GM23248 (cell line): ENCODE results near the gene CRLF3.
"Not testable (repeated sequence)": the region's sequence is repeated elsewhere in the genome, so short reads cannot be mapped to it uniquely, and the experiment has no call there.

Experiments
- EZH2 ChIP-seq: fragments of 200-600 bp; sonication (generic); IDR thresholded peaks from 2 replicates; pipeline ENCODE4 v1.6.1; 2018; ENCODE audit warnings: antibody characterized with exemption, mild to moderate bottlenecking; ENCODE audit not compliant: insufficient read depth, poor library complexity, severe bottlenecking
- EZH2phosphoT487 ChIP-seq: fragments of 200-600 bp; sonication (generic); IDR thresholded peaks from 2 replicates; pipeline ENCODE4 v1.6.1; 2018; ENCODE audit warnings: antibody characterized with exemption, moderate library complexity, mild to moderate bottlenecking, low read depth; ENCODE audit not compliant: insufficient read depth

- not testable (repeated sequence) for TF ChIP-seq EZH2phosphoT487, EZH2
Observed at GRCh38 chr17:30735206-30735605, 89.3 kb downstream of the CRLF3 start.
